Activated CD8-positive, alpha-beta T cell treated with anti-CD3 and anti-CD28 coated beads, Interleukin-2, amount 10 ng/mL, durations not matched to agents 7 days and 5 days (primary cell): Measurements from ENCODE around the gene TRIM60. TPM values are rescaled to one million over a fixed set of nuclear protein-coding genes. Genes with fewer than 3 reads are reported as not detected.
"Not testable (repeated sequence)": the region's sequence is repeated elsewhere in the genome, so short reads cannot be mapped to it uniquely, and the experiment has no call there.

Experiments
- ATAC-seq: fragments of 150-1000 bp; cut with Tn5 transposase; one replicate; pipeline ENCODE4 v1.10.0; 2021; ENCODE audit warnings: moderate library complexity
- CTCF ChIA-PET: fragments of 350-600 bp; sonication (Branson Sonifier 250); formaldehyde crosslinking; loops from one replicate; lab custom pipeline; 2021; ENCODE audit warnings: antibody characterized with exemption; lab: Charles Lee
- POLR2A ChIA-PET: fragments of 350-600 bp; sonication (Branson Sonifier 250); formaldehyde crosslinking; loops from one replicate; lab custom pipeline; 2021; ENCODE audit warnings: antibody characterized with exemption; lab: Charles Lee
- DNase-seq: peaks from one replicate; pipeline ENCODE4 v3.0.0-alpha.2; 2020
- H3K27ac Mint-ChIP-seq: one replicate; pipeline ENCODE4 v1.8.0; 2021; ENCODE audit warnings: mild to moderate bottlenecking, mixed read lengths
- H3K27me3 Mint-ChIP-seq: one replicate; pipeline ENCODE4 v1.8.0; 2021; ENCODE audit warnings: low read depth, mixed read lengths
- H3K36me3 Mint-ChIP-seq: one replicate; pipeline ENCODE4 v1.8.0; 2021; ENCODE audit warnings: low read depth, mixed read lengths
- H3K4me1 Mint-ChIP-seq: one replicate; pipeline ENCODE4 v1.8.0; 2021; ENCODE audit warnings: low read depth, mixed read lengths
- H3K4me3 Mint-ChIP-seq: one replicate; pipeline ENCODE4 v1.8.0; 2021; ENCODE audit warnings: mild to moderate bottlenecking, mixed read lengths
- H3K9me3 Mint-ChIP-seq: one replicate; pipeline ENCODE4 v1.8.0; 2022; ENCODE audit warnings: mixed read lengths; ENCODE audit not compliant: insufficient read depth
- total RNA-seq, 2 experiments: library from RNA; stranded (reverse); gene quantifications; one replicate each; pipeline ENCODE4 v1.2.3, GENCODE V29; 2021

The TRIM60 gene
- total RNA-seq: not detected

DNA sequence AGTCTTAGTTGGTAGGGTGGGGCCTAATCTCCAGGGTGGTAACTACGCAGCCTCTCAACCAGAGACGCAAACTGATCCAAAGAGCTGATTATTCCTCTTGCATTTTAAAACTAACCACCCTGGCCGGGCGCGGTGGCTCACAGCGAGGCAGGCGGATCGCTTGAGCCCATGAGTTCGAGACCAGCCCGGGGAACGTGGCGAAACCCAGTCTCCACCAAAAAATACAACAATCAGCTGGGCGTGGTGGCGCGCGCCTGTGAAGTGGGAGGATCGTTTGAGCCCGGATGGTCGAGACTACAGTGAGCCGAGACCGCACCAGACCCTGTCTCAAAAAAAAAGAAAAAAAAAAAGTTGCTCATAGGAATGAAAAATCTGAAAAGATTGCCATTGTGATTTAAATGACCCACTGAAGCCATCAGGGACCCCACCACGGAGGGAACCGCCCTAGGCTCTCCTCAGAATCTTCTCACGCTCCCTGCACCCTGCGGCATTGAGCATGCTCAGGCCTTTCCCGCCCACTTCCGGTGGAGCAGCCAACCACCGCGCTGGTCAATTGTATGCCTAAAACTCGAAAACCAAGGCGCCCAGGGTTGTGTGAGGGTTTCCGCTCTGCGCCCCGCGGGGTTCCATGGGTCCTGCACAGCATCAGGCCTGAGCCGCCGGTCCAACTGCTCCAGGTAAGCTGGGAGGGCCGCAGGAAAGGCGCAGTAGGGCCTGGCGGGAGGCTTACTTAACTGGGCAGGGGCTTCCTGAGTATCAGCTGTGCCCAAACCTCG, at the start of gene TRIM60:
Gene TRIM60 (plus strand): TSS at position 564 of the 776 bp plus-strand sequence. CDS start 8,074 bp downstream, outside the sequence.
- CTCF ChIA-PET: no interaction called here
- Mint-ChIP-seq H3K27me3 (peaks cover 4% of the 10 kb centered on the region), H3K36me3 (no peaks in the 10 kb centered on the region), H3K9me3 (no peaks in the 10 kb centered on the region), H3K4me3 (no peak within 1 kb of the TSS), H3K27ac (no peak within 1 kb of the TSS), H3K4me1 (no peaks in the 10 kb centered on the region)
- no peak for ATAC-seq
- DNase-seq: no peak
- POLR2A ChIA-PET: no interaction called here

DNA sequence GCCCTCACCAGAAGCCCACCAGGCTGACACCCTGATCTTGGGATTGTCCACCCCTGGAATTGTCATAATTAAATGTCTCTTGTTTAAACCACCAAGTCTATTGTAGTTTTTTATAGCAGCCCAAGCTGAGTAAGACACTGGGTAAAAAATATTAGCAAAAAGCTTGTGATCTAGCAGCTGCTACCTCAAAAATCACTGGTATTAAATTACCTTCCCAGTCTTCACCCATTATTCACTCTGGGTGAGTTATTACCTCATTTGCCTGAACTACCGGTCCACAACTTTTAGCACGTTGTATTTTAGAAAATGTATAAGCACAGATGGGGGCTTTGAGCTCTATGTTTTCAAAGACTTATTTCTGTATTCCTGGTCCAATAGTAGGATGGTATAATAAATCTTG, 42.3 kb upstream of the TRIM60 start:
- POLR2A ChIA-PET: no interaction called here
- Mint-ChIP-seq H3K9me3 (no peaks in the 10 kb centered on the region), H3K27me3 (peaks cover under 1% of the 10 kb centered on the region), H3K4me1 (no peaks in the 10 kb centered on the region), H3K4me3 (no peak overlapping the region), H3K27ac (no peak overlapping the region), H3K36me3 (no peaks in the 10 kb centered on the region)
- DNase-seq (no peak), ATAC-seq (no peak)
- CTCF ChIA-PET: no interaction called here

DNA sequence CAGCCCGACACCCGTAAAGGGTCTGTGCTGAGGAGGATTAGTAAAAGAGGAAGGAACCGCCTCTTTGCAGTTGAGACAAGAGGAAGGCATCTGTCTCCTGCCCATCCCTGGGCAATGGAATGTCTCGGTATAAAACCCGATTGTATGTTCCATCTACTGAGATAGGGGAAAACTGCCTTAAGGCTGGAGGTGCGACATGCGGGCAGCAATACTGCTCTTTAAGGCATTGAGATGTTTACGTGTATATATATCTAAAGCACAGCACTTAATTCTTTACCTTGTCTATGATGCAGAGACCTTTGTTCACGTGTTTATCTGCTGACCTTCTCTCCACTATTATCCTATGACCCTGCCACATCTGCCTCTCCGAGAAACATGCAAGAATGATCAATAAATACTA, 41.0 kb upstream of the TRIM60 start:
- H3K4me3 Mint-ChIP-seq, H3K27me3 Mint-ChIP-seq, H3K9me3 Mint-ChIP-seq, H3K4me1 Mint-ChIP-seq, ATAC-seq, CTCF ChIA-PET, POLR2A ChIA-PET, DNase-seq, H3K36me3 Mint-ChIP-seq, H3K27ac Mint-ChIP-seq: not testable (repeated sequence)

DNA sequence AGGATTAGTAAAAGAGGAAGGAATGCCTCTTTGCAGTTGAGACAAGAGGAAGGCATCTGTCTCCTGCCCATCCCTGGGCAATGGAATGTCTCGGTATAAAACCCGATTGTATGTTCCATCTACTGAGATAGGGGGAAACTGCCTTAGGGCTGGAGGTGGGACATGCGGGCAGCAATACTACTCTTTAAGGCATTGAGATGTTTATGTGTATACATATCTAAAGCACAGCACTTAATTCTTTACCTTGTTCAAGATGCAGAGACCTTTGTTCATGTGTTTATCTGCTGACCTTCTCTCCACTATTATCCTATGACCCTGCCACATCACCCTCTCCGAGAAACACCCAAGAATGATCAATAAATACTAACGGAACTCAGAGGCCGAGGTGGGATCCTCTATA, 35.7 kb upstream of the TRIM60 start:
- H3K9me3 Mint-ChIP-seq, ATAC-seq, H3K4me3 Mint-ChIP-seq, CTCF ChIA-PET, H3K36me3 Mint-ChIP-seq, H3K27ac Mint-ChIP-seq, POLR2A ChIA-PET, DNase-seq, H3K4me1 Mint-ChIP-seq: not testable (repeated sequence)
- peaks cover 27% of the 10 kb centered on the region for H3K27me3 Mint-ChIP-seq

DNA sequence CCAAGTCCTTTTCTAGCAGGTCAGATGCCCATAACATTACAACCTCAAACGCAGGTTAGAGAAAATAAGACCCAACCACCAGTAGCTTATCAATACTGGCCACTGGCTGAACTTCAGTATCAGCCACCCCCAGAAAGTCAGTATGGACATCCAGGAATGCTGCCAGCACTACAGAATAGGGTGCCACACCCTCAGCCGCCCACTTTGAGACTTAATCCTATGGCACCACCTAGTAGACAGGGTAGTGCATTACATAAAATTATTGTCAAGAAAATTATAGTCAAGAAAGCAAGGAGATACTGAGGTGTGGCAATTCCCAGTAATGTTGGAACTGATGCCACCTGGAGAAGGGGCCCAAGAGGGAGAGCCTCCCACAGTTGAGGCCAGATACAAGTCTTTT, 34.5 kb upstream of the TRIM60 start:
- DNase-seq (no peak), ATAC-seq (no peak)
- no peaks in the 10 kb centered on the region for H3K36me3 Mint-ChIP-seq
- no peak overlapping the region for H3K27ac Mint-ChIP-seq
- ChIA-PET CTCF (no interaction called here), POLR2A (no interaction called here)
- H3K27me3 Mint-ChIP-seq: peaks cover 27% of the 10 kb centered on the region
- H3K4me1 Mint-ChIP-seq: no peaks in the 10 kb centered on the region
- H3K9me3 Mint-ChIP-seq: no peaks in the 10 kb centered on the region
- H3K4me3 Mint-ChIP-seq: no peak overlapping the region

- Mint-ChIP-seq H3K9me3 (no peaks in the 10 kb centered on the region), H3K27me3 (peaks cover 27% of the 10 kb centered on the region), H3K36me3 (no peaks in the 10 kb centered on the region), H3K4me3 (no peak overlapping the region), H3K27ac (no peak overlapping the region), H3K4me1 (no peaks in the 10 kb centered on the region)
- ATAC-seq (no peak), DNase-seq (no peak)
- ChIA-PET POLR2A (no interaction called here), CTCF (no interaction called here)
These were observed 33.9 kb upstream of the TRIM60 start for GRCh38 chr4:164997941-164998340.

DNA sequence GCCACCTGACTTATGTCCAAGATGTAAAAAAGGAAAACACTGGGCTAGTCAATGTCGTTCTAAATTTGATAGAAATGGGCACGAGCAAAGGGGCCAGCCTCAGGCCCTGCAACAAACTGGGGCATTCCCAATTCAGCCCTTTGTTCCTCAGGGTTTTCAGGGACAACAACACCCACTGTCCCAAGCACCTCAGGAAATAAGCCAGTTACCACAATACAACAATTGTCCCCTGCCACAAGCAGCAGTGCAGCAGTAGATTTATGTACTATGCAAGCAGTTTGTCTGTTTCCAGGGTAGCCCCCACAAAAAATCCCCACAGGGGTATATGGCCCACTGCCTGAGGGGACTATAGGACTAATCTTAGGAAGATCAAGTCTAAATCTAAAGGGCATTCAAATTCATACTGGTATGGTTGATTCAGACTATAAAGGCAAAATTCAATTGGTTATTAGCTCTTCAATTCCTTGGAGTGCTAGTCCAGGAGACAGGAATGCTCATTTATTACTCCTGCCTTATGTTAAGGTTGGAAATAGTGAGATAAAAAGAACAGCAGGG, 33.2 kb upstream of the TRIM60 start:
- CTCF ChIA-PET, H3K36me3 Mint-ChIP-seq, ATAC-seq, H3K4me3 Mint-ChIP-seq, H3K4me1 Mint-ChIP-seq, DNase-seq, H3K9me3 Mint-ChIP-seq, H3K27ac Mint-ChIP-seq, POLR2A ChIA-PET: not testable (repeated sequence)
- peaks cover 29% of the 10 kb centered on the region for H3K27me3 Mint-ChIP-seq

DNA sequence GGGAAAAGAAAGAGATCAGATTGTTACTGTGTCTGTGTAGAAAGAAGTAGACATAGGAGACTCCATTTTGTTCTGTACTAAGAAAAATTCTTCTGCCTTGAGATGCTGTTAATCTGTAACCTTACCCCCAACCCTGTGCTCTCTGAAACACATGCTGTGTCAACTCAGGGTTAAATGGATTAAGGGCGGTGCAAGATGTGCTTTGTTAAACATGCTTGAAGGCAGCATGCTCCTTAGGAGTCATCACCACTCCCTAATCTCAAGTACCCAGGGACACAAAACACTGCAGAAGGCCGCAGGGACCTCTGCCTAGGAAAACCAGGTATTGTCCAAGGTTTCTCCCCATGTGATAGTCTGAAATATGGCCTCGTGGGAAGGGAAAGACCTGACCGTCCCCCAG, 29.8 kb upstream of the TRIM60 start:
- ATAC-seq, H3K36me3 Mint-ChIP-seq, H3K4me3 Mint-ChIP-seq, H3K9me3 Mint-ChIP-seq, POLR2A ChIA-PET, H3K27ac Mint-ChIP-seq, H3K4me1 Mint-ChIP-seq, CTCF ChIA-PET, DNase-seq: not testable (repeated sequence)
- H3K27me3 Mint-ChIP-seq: peaks cover 41% of the 10 kb centered on the region

- no peak for DNase-seq
- Mint-ChIP-seq H3K36me3 (no peaks in the 10 kb centered on the region), H3K4me1 (peaks cover 13% of the 10 kb centered on the region), H3K27ac (no peak overlapping the region), H3K4me3 (no peak overlapping the region), H3K9me3 (no peaks in the 10 kb centered on the region), H3K27me3 (peaks cover 40% of the 10 kb centered on the region)
- no peak for ATAC-seq
- ChIA-PET POLR2A (no interaction called here), CTCF (no interaction called here)
These were observed 26.4 kb upstream of the TRIM60 start for GRCh38 chr4:165005352-165005925.

GRCh38 chr4:165006456-165006855, 25.3 kb upstream of the TRIM60 start:
- ATAC-seq (no peak), DNase-seq (no peak)
- ChIA-PET POLR2A (no interaction called here), CTCF (no interaction called here)
- no peak overlapping the region for H3K27ac Mint-ChIP-seq
- no peaks in the 10 kb centered on the region for H3K36me3 Mint-ChIP-seq
- no peaks in the 10 kb centered on the region for H3K9me3 Mint-ChIP-seq
- peaks cover 14% of the 10 kb centered on the region for H3K4me1 Mint-ChIP-seq
- peaks cover 49% of the 10 kb centered on the region for H3K27me3 Mint-ChIP-seq
- no peak overlapping the region for H3K4me3 Mint-ChIP-seq

- Mint-ChIP-seq H3K27me3 (peaks cover 51% of the 10 kb centered on the region), H3K36me3 (no peaks in the 10 kb centered on the region), H3K4me3 (no peak overlapping the region), H3K4me1 (peaks cover 14% of the 10 kb centered on the region), H3K27ac (no peak overlapping the region), H3K9me3 (no peaks in the 10 kb centered on the region)
- no peak for DNase-seq
- ChIA-PET CTCF (no interaction called here), POLR2A (no interaction called here)
- no peak for ATAC-seq
These were observed 24.9 kb upstream of the TRIM60 start for GRCh38 chr4:165006886-165007285.

DNA sequence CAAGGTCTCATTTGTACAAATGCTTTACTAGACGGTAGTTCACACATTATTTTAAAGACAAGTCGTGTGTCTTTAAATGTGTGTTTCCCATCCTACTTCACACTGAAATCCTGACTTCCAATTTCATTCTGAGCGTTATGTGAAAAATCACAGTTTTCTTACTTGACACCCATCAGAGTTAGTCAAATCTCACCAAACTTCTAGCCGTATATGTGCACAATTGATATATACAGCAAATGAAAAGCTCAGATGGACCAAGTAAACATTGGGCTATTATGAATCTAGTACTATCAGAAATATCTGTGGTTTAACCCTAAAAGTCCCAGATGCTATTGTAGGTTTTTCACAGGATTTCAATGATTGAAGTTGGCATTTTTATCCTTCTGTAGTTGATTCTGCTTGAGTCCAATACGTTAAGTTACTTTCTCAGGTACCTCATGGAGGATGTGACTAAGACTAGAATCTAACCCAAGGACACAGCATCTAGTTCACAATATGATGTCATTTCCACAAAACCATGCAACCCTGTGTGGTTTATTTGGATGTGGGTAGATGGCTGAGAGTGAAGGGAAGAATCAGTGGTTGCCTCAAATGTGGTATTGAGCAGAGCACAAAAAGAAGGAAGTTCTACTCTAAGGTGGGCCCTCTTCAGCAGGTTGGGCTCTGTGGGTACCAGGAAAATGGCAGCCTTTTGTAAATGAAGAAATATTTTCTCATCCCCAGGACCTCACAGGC, 22.1 kb upstream of the TRIM60 start:
- ChIA-PET CTCF (no interaction called here), POLR2A (no interaction called here)
- Mint-ChIP-seq H3K36me3 (no peaks in the 10 kb centered on the region), H3K27me3 (peaks cover 59% of the 10 kb centered on the region), H3K4me3 (peak overlapping the region; percentile 4), H3K27ac (peak overlapping the region; percentile 47), H3K9me3 (no peaks in the 10 kb centered on the region), H3K4me1 (peaks cover 14% of the 10 kb centered on the region)
- ATAC-seq (peak; percentile 91), DNase-seq (peak; percentile 81)
